ENCODE data around the gene ZBTB20.

The ZBTB20 gene

GRCh38 chr3:114866430-114866829, 280.7 kb downstream of the ZBTB20 start:
- DNase-seq: no peak

GRCh38 chr3:114864970-114865369, 282.1 kb downstream of the ZBTB20 start:
- DNase-seq: no peak

GRCh38 chr3:114863848-114864247, 283.2 kb downstream of the ZBTB20 start:
- no peak for DNase-seq

- no peak for DNase-seq
These were observed 285.4 kb downstream of the ZBTB20 start for GRCh38 chr3:114861666-114862065.

- DNase-seq: no peak
These were observed 286.6 kb downstream of the ZBTB20 start for GRCh38 chr3:114860531-114860930.

GRCh38 chr3:114858329-114858728, 288.8 kb downstream of the ZBTB20 start:
- DNase-seq: no peak

GRCh38 chr3:114857299-114857701, 289.8 kb downstream of the ZBTB20 start:
- no peak for DNase-seq

- no peak for DNase-seq
These were observed 290.3 kb downstream of the ZBTB20 start for GRCh38 chr3:114856835-114857234.

GRCh38 chr3:114855839-114856238, 291.2 kb downstream of the ZBTB20 start:
- no peak for DNase-seq

- no peak for DNase-seq
These were observed 294.1 kb downstream of the ZBTB20 start for GRCh38 chr3:114852966-114853365.

GRCh38 chr3:114850898-114851297, 296.2 kb downstream of the ZBTB20 start:
- no peak for DNase-seq

GRCh38 chr3:114848643-114849350, 298.3 kb downstream of the ZBTB20 start:
- no peak for DNase-seq

- no peak for DNase-seq
These were observed 299.0 kb downstream of the ZBTB20 start for GRCh38 chr3:114848082-114848481.

- no peak for DNase-seq
These were observed 299.5 kb downstream of the ZBTB20 start for GRCh38 chr3:114847564-114847963.

- no peak for DNase-seq
These were observed 300.3 kb downstream of the ZBTB20 start for GRCh38 chr3:114846779-114847178.

GRCh38 chr3:114846252-114846651, 300.8 kb downstream of the ZBTB20 start:
- no peak for DNase-seq

GRCh38 chr3:114841515-114841914, 305.6 kb downstream of the ZBTB20 start:
- DNase-seq: no peak

GRCh38 chr3:114839476-114839875, 307.6 kb downstream of the ZBTB20 start:
- no peak for DNase-seq

- no peak for DNase-seq
These were observed 309.1 kb downstream of the ZBTB20 start for GRCh38 chr3:114838025-114838424.

- no peak for DNase-seq
These were observed 312.7 kb downstream of the ZBTB20 start for GRCh38 chr3:114834175-114834940.

GRCh38 chr3:114831861-114832260, 315.2 kb downstream of the ZBTB20 start:
- DNase-seq: no peak

GRCh38 chr3:114830652-114831051, 316.4 kb downstream of the ZBTB20 start:
- no peak for DNase-seq

- DNase-seq: no peak
These were observed 317.3 kb downstream of the ZBTB20 start for GRCh38 chr3:114829783-114830182.

GRCh38 chr3:114827495-114827894, 319.6 kb downstream of the ZBTB20 start:
- DNase-seq: no peak

- DNase-seq: no peak
These were observed 323.1 kb downstream of the ZBTB20 start for GRCh38 chr3:114824014-114824413.

Data from stimulated activated CD4-positive, alpha-beta T cell treated with anti-CD3 and anti-CD28 coated beads, Interleukin-1b, Interleukin-23, amount 100 ng/mL, for 48 hours (primary cell).